GM12878 (cell line): ENCODE measurements around the gene SLC23A2. TPM values are rescaled to one million over a fixed set of nuclear protein-coding genes. Genes with fewer than 3 reads are reported as not detected.
A peak's percentile ranks its signal among the peaks of the same experiment; 100 is the strongest.

ENCODE experiments used
- ATAC-seq: fragments of 200-7000 bp; cut with Tn5 transposase; 3 replicates; pipeline ENCODE4 v1.9.1; 2020; ENCODE audit warnings: mild to moderate bottlenecking, moderate library complexity
- Bru-seq: library from RNA; stranded (reverse); fragments of 400-500 nt; gene quantifications from one replicate; lab custom pipeline; 2021; lab: Mats Ljungman, UMichigan
- BruChase-seq, 2 experiments: library from RNA; stranded (reverse); fragments of 400-500 nt; gene quantifications; one replicate each; lab custom pipeline; 2021; lab: Mats Ljungman, UMichigan
- BruUV-seq: library from RNA; stranded (reverse); fragments of 400-500 nt; replicated peaks from 2 replicates; lab custom pipeline; 2021; lab: Mats Ljungman, UMichigan
- CTCF ChIA-PET: fragments of 300-600 bp; sonication (Branson Sonifier 250); formaldehyde crosslinking; extraction: SDS; loops from one replicate; lab custom pipeline; 2021; ENCODE audit warnings: inconsistent platforms; lab: Yijun Ruan, JAX
- POLR2A ChIA-PET: fragments of 350-600 bp; formaldehyde crosslinking; extraction: SDS; loops from one replicate; lab custom pipeline; 2021; ENCODE audit warnings: inconsistent platforms; lab: Charles Lee
- RAD21 ChIA-PET: fragments of 300-600 bp; sonication (Branson Sonifier 250); formaldehyde crosslinking; loops from one replicate; lab custom pipeline; 2023; ENCODE audit warnings: antibody characterized with exemption; ENCODE audit not compliant: unreplicated experiment; lab: Charles Lee
- SMC1A ChIA-PET: fragments of 300-600 bp; sonication (Branson Sonifier 250); formaldehyde crosslinking; loops from one replicate; lab custom pipeline; 2023; ENCODE audit not compliant: unreplicated experiment, uncharacterized antibody; lab: Charles Lee
- DNase-seq: peaks from one replicate; pipeline ENCODE4 v3.0.0-alpha.2; 2011; ENCODE audit warnings: low read depth, low spot score
- FAIRE-seq: peaks from 3 replicates; lab custom pipeline; 2011; peaks lifted over from hg19 to GRCh38; lab: Jason Lieb, UNC
- H2AFZ ChIP-seq: 2 replicates; pipeline ENCODE4 v1.6.0; 2011; ENCODE audit warnings: low read depth, low read length, control low read depth; ENCODE audit not compliant: control insufficient read depth
- H3K27ac ChIP-seq: 2 replicates; pipeline ENCODE4 v1.5.1; 2011; ENCODE audit warnings: control low read depth; ENCODE audit not compliant: control insufficient read depth, insufficient read depth
- H3K27me3 ChIP-seq, 2 experiments: replicated peaks in 1 of 2; 2 replicates each; pipeline versions ENCODE4 v1.6.0 to v1.6.1; 2011; ENCODE audit warnings: low read length in 1 of 2; ENCODE audit not compliant: control insufficient read depth in 2 of 2, insufficient read depth in 2 of 2
- H3K36me3 ChIP-seq, 2 experiments: 2 replicates each; pipeline ENCODE4 v1.5.1; 2011; ENCODE audit warnings: low read length in 1 of 2; ENCODE audit not compliant: control insufficient read depth in 2 of 2, insufficient read depth in 2 of 2
- H3K4me1 ChIP-seq: 2 replicates; pipeline ENCODE4 v1.6.1; 2011; ENCODE audit warnings: mild to moderate bottlenecking, low read length, moderate library complexity, mixed read lengths; ENCODE audit not compliant: control insufficient read depth, insufficient read depth
- H3K4me2 ChIP-seq: 2 replicates; pipeline ENCODE4 v1.6.0; 2011; ENCODE audit warnings: control low read depth; ENCODE audit not compliant: control insufficient read depth, insufficient read depth
- H3K4me3 ChIP-seq: fragments of 200-600 bp; sonication (generic); 2 replicates; pipeline ENCODE4 v1.5.1; 2016
- H3K79me2 ChIP-seq: 2 replicates; pipeline ENCODE4 v1.6.0; 2011; ENCODE audit warnings: low read length; ENCODE audit not compliant: control insufficient read depth, insufficient read depth
- H3K9ac ChIP-seq: 2 replicates; pipeline ENCODE4 v1.8.0; 2011; ENCODE audit warnings: low read length, control low read depth, mixed read lengths; ENCODE audit not compliant: control insufficient read depth, insufficient read depth
- H3K9me3 ChIP-seq: replicated peaks from 3 replicates; pipeline ENCODE4 v1.5.1; 2011; ENCODE audit warnings: mild to moderate bottlenecking, low read length; ENCODE audit not compliant: control insufficient read depth, insufficient read depth
- H4K20me1 ChIP-seq: 2 replicates; pipeline ENCODE4 v1.6.0; 2011; ENCODE audit not compliant: control insufficient read depth, insufficient read depth
- EED ChIP-seq: sonication (generic); IDR thresholded peaks from 2 replicates; pipeline ENCODE4 v1.6.1; 2016; ENCODE audit warnings: antibody characterized with exemption, low read depth
- EGR1 ChIP-seq, 2 experiments: IDR thresholded peaks; 1 replicate in 1 of 2; 2 replicates in 1 of 2; pipeline ENCODE4 v1.6.1; 2011 to 2012; ENCODE audit warnings: low read depth in 2 of 2, low read length in 2 of 2, borderline replicate concordance in 1 of 2, mild to moderate bottlenecking in 1 of 2, moderate library complexity in 1 of 2
- MTA2 ChIP-seq: fragments of 450-650 bp; IDR thresholded peaks from 2 replicates; pipeline ENCODE4 v1.6.1; 2016; ENCODE audit warnings: low read depth, mild to moderate bottlenecking, moderate library complexity
- MTA3 ChIP-seq: IDR thresholded peaks from 2 replicates; pipeline ENCODE4 v1.6.1; 2012; ENCODE audit warnings: low read length, inconsistent platforms, borderline replicate concordance
- NRF1 ChIP-seq: conservative IDR thresholded peaks from 2 replicates; pipeline ENCODE4 v1.6.1; 2011; ENCODE audit warnings: mild to moderate bottlenecking, low read depth, low read length, improper control_type of control experiment
- POLR2A ChIP-seq: IDR thresholded peaks from 2 replicates; pipeline ENCODE4 v1.6.1; 2011; ENCODE audit warnings: low read depth, mild to moderate bottlenecking, low read length
- RUNX3 ChIP-seq: IDR thresholded peaks from 2 replicates; pipeline ENCODE4 v1.6.1; 2012; ENCODE audit warnings: low read length, inconsistent platforms
- SPI1 ChIP-seq: IDR thresholded peaks from 2 replicates; pipeline ENCODE4 v1.6.1; 2011; ENCODE audit warnings: low read depth, mild to moderate bottlenecking, low read length, moderate library complexity, borderline replicate concordance; ENCODE audit not compliant: insufficient read depth
- SRF ChIP-seq, 2 experiments: IDR thresholded peaks; 2 replicates each; pipeline ENCODE4 v1.6.1; 2011; ENCODE audit warnings: low read depth in 2 of 2, low read length in 2 of 2, mild to moderate bottlenecking in 1 of 2, moderate library complexity in 1 of 2
- YY1 ChIP-seq: IDR thresholded peaks from 2 replicates; pipeline ENCODE4 v1.6.1; 2011; ENCODE audit warnings: low read depth, mild to moderate bottlenecking, low read length
- WGBS: methylation state at CpG from one replicate; pipeline ENCODE4 v1.1.6; 2016; ENCODE audit warnings: low lambda C conversion rate; ENCODE audit not compliant: insufficient replicate concordance, insufficient coverage; ENCODE audit errors: missing lambda C conversion rate; 5-methylcytosine and 5-hydroxymethylcytosine counted together
- in situ Hi-C: fragments of 300-500 bp; cut with MboI; formaldehyde crosslinking; loops from 9 replicates; pipeline ENCODE4 v1.14.3; 2018; ENCODE audit warnings: mixed read lengths
- intact Hi-C: fragments of 100-400 bp; cut with micrococcal nuclease; formaldehyde crosslinking; loops from one replicate; pipeline ENCODE4 v1.14.2; 2022; ENCODE audit not compliant: unreplicated experiment
- long read RNA-seq, 2 experiments: library from polyadenylated mRNA; unstranded; transcript quantifications; one replicate each; pipeline ENCODE4 v2.0.0, GENCODE V29; 2019 to 2020
- polyA minus RNA-seq, 3 experiments: library from RNA; depleted of rRNA, polyadenylated mRNA; stranded (reverse); fragments of >200 nt; gene quantifications; 2 replicates each; pipeline ENCODE4 v1.2.3, GENCODE V29; 2011
- polyA plus RNA-seq, 11 experiments: library from polyadenylated mRNA; depleted of rRNA in 4 of 11; unstranded in 6 of 11; stranded (reverse) in 5 of 11; fragments of >200 nt; fragmentation: Nextera tagmentation in 4 of 11; fragmentation: Illumina TruSeq in 1 of 11; extraction: Ambion mirVana in 4 of 11; extraction: Trizol in 1 of 11; gene quantifications; 1 replicate in 1 of 11; 2 replicates in 10 of 11; pipeline versions ENCODE4 v1.2.1 to v1.2.3, GENCODE V29; 2011 to 2016; ENCODE audit warnings: inconsistent platforms in 2 of 11, missing spikeins in 2 of 11, low read depth in 1 of 11
- total RNA-seq, 4 experiments: library from RNA; depleted of rRNA in 3 of 4; stranded (reverse); fragments of >200 nt in 3 of 4; fragmentation: Illumina TruSeq in 1 of 4; extraction: Trizol in 1 of 4; gene quantifications; 2 replicates each; pipeline versions ENCODE4 v1.2.1 to v1.2.3, GENCODE V29; 2013 to 2021
- TF ChIP-seq, protein P1 (sequence below): fragments of 450-650 bp; conservative IDR thresholded peaks from 2 replicates; pipeline ENCODE4 v1.6.1; 2017; ENCODE audit warnings: mild to moderate bottlenecking, moderate library complexity
- TF ChIP-seq, protein P2 (sequence below): fragments of 450-650 bp; formaldehyde crosslinking; IDR thresholded peaks from 2 replicates; pipeline ENCODE4 v1.4.0; 2020; ENCODE audit warnings: mild to moderate bottlenecking, moderate library complexity

SLC23A2 gene
- 293 and 316 TPM in 2 replicates for total RNA-seq (2013; cell fraction: nucleolus; rRNA removed)
- total RNA-seq (2014; rRNA removed) (42.6 and 44.8 TPM in 2 replicates), total RNA-seq (2014; rRNA removed; fragmentation: Illumina TruSeq; extraction: Trizol) (28.3 and 29.4 TPM in 2 replicates), total RNA-seq (2021) (51.7 and 56.1 TPM in 2 replicates), polyA plus RNA-seq (2011; rRNA removed) (28.5 and 38.9 TPM in 2 replicates), polyA plus RNA-seq (2014; fragmentation: Illumina TruSeq; extraction: Trizol) (46.2 and 46.3 TPM in 2 replicates), polyA plus RNA-seq (2014; fragmentation: Nextera tagmentation; extraction: Ambion mirVana) (1 to 10 TPM; 4.4 to 5.9 TPM), polyA plus RNA-seq (2014; rRNA removed) (39.3 and 44.0 TPM in 2 replicates), polyA plus RNA-seq (2016; fragmentation: Nextera tagmentation; extraction: Ambion mirVana) (10 to 100 TPM; 29.3 to 32.2 TPM), polyA minus RNA-seq (2011; rRNA and poly(A)+ RNA removed) (58.9 and 61.7 TPM in 2 replicates), Bru-seq, nascent RNA (percentile 94 among the genes with signal in this experiment), BruChase-seq, experiment 1, labeled RNA remaining after a 6-hour chase (percentile 90 among the genes with signal in this experiment), BruChase-seq, experiment 2, labeled RNA remaining after a 2-hour chase (percentile 90 among the genes with signal in this experiment)
- 11.1 TPM for polyA plus RNA-seq (2011; ENCODE audit: low read depth)
- polyA plus RNA-seq (2011; cell fraction: cytosol; rRNA removed), result 31.9 and 39.7 TPM in 2 replicates
- polyA plus RNA-seq (2011; cell fraction: nucleus; rRNA removed), result 84.7 and 104 TPM in 2 replicates
- polyA plus RNA-seq (2012), result 12.0 and 13.0 TPM in 2 replicates
- 13.8 and 14.7 TPM in 2 replicates for polyA minus RNA-seq (2011; cell fraction: cytosol; rRNA and poly(A)+ RNA removed)
- 42.1 and 54.6 TPM in 2 replicates for polyA minus RNA-seq (2011; cell fraction: nucleus; rRNA and poly(A)+ RNA removed)
- long read RNA-seq, experiment 1, partial matches to known transcripts, result 0 of 3 reads
- long read RNA-seq, experiment 1, other reads (novel, unspliced or antisense), result 3 of 3 reads
- long read RNA-seq, experiment 2, full-length matches to known transcripts, result 5 of 40 reads
- long read RNA-seq, experiment 2, partial matches to known transcripts, result 12 of 40 reads
- long read RNA-seq, experiment 2, other reads (novel, unspliced or antisense), result 23 of 40 reads

DNA sequence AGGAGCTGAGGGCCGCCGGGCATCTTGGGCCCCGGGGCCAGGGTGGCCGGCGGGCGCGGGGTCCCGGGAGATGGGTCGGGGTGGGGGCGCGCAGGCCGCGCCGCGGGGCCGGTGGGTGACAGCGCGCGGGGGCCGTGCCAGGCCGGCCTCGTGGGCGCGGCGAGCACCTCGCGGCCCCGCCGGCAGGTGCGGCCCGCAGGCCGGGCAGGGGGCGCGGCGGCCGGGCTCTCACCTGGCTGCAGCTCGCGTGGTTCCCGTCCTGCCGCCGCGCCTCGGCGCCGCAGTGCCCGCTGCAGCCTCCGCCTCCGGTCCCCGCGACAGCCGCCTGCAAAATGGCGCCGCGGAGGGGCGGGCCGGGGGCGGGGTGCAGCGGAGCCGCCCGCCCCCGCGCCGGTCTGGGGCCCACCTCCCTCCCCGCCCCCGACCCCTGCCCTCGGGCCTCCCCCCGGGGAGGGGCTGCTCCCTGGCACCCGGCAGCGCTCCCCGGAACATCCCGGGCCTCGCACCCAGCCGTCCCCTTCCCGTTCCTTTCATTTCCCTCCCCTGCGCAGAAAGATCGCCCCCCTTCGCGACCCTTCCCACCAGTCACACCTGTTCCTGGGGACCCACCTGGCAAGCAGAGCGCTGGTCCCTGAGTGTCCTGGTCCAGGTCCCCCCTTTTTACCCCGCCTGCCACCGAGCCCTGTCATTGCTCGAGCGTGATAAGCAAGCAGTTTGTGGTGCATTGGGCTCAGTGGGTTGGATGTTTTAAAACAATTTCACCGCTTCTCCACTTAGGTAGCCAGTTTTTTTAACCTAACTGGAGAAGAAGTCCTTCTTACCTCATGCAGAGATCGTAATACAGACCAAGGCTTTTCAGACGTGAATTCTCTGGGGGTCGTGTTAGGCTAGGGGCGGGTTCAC, at the start of gene SLC23A2:
TSS of gene SLC23A2 (minus strand) at position 337 of the 903 bp plus-strand sequence. CDS start 68,948 bp downstream, outside the sequence.
- peak within 1 kb of the TSS; percentile 83 for H2AFZ ChIP-seq
- SMC1A ChIA-PET, result interaction anchor here (1.5 to 4.6 kb wide), 4 partner anchors 9 to 99 kb away, joined by 4 to 46 read pairs (median 6); no protein-coding TSS in a partner anchor
- H3K4me3 ChIP-seq, result peak within 1 kb of the TSS; percentile 94
- FAIRE-seq (no peak), ATAC-seq (peak; percentile 59), DNase-seq (no peak)
- peaks cover 11% of the 10 kb centered on the region; the same call in 1 of the 2 replicates for H3K79me2 ChIP-seq
- no peaks in the 10 kb centered on the region for H3K9me3 ChIP-seq
- H3K4me2 ChIP-seq, result peak within 1 kb of the TSS; percentile 98
- RAD21 ChIA-PET, result interaction anchor here (0.7 to 3.5 kb wide), 4 partner anchors 11 to 100 kb away, joined by 3 to 22 read pairs (median 10); no protein-coding TSS in a partner anchor
- in situ Hi-C loops, result no loop called here
- CTCF ChIA-PET, result interaction anchor here (4.9 kb wide), 1 partner anchor 99 kb away, joined by 51 read pairs; no protein-coding TSS in a partner anchor
- no peaks in the 10 kb centered on the region; a peak in 1 of 4 replicates for H3K27me3 ChIP-seq
- POLR2A ChIA-PET, result interaction anchor here (5.2 kb wide), 1 partner anchor 14 kb away, joined by 36 read pairs; no protein-coding TSS in a partner anchor
- peaks cover 11% of the 10 kb centered on the region for H3K4me1 ChIP-seq
- BruUV-seq, result no TSS peak
- H3K9ac ChIP-seq, result peak within 1 kb of the TSS; percentile 58
- intact Hi-C loops, result no loop called here
- 2% methylated on average over 44 of the region's 88 CpGs for WGBS
- H4K20me1 ChIP-seq, result peaks cover 5% of the 10 kb centered on the region; the same call in 1 of the 2 replicates
- H3K36me3 ChIP-seq, result no peaks in the 10 kb centered on the region
- H3K27ac ChIP-seq, result no peak within 1 kb of the TSS
- TF ChIP-seq EGR1 (IDR thresholded peaks at IDR 0.05; ENCODE audit: borderline replicate concordance in 1 of 2, low read depth in 2 of 2, low read length in 2 of 2), result peak in 1 of 2 experiments; percentile 91; a peak in 1 of 3 replicates
- no peak for TF ChIP-seq MTA3
- peak; percentile 93 for TF ChIP-seq YY1
- TF ChIP-seq, protein P1, sequence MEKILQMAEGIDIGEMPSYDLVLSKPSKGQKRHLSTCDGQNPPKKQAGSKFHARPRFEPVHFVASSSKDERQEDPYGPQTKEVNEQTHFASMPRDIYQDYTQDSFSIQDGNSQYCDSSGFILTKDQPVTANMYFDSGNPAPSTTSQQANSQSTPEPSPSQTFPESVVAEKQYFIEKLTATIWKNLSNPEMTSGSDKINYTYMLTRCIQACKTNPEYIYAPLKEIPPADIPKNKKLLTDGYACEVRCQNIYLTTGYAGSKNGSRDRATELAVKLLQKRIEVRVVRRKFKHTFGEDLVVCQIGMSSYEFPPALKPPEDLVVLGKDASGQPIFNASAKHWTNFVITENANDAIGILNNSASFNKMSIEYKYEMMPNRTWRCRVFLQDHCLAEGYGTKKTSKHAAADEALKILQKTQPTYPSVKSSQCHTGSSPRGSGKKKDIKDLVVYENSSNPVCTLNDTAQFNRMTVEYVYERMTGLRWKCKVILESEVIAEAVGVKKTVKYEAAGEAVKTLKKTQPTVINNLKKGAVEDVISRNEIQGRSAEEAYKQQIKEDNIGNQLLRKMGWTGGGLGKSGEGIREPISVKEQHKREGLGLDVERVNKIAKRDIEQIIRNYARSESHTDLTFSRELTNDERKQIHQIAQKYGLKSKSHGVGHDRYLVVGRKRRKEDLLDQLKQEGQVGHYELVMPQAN, result 0 out of 2 replicates have a peak, but pooled peaks have one; percentile 32
- TF ChIP-seq SRF (IDR thresholded peaks at IDR 0.05; ENCODE audit: low read depth in 2 of 2, low read length in 2 of 2), result no peak
- TF ChIP-seq SPI1, result no peak
- TF ChIP-seq POLR2A, result peak; percentile 68
- peak; percentile 18; the same call in 1 of the 2 replicates for TF ChIP-seq RUNX3
- TF ChIP-seq MTA2, result no peak
- no peak for TF ChIP-seq EED
- TF ChIP-seq, protein P2, sequence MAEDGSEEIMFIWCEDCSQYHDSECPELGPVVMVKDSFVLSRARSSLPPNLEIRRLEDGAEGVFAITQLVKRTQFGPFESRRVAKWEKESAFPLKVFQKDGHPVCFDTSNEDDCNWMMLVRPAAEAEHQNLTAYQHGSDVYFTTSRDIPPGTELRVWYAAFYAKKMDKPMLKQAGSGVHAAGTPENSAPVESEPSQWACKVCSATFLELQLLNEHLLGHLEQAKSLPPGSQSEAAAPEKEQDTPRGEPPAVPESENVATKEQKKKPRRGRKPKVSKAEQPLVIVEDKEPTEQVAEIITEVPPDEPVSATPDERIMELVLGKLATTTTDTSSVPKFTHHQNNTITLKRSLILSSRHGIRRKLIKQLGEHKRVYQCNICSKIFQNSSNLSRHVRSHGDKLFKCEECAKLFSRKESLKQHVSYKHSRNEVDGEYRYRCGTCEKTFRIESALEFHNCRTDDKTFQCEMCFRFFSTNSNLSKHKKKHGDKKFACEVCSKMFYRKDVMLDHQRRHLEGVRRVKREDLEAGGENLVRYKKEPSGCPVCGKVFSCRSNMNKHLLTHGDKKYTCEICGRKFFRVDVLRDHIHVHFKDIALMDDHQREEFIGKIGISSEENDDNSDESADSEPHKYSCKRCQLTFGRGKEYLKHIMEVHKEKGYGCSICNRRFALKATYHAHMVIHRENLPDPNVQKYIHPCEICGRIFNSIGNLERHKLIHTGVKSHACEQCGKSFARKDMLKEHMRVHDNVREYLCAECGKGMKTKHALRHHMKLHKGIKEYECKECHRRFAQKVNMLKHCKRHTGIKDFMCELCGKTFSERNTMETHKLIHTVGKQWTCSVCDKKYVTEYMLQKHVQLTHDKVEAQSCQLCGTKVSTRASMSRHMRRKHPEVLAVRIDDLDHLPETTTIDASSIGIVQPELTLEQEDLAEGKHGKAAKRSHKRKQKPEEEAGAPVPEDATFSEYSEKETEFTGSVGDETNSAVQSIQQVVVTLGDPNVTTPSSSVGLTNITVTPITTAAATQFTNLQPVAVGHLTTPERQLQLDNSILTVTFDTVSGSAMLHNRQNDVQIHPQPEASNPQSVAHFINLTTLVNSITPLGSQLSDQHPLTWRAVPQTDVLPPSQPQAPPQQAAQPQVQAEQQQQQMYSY (CRISPR knock-in tag), result no peak
- TF ChIP-seq NRF1, result no peak
